ENCODE measurements around the gene ZNF778.

GRCh38 chr16:89210904-89211515 is 6.5 kb upstream of the ZNF778 start:
- TF ChIP-seq, protein P1, sequence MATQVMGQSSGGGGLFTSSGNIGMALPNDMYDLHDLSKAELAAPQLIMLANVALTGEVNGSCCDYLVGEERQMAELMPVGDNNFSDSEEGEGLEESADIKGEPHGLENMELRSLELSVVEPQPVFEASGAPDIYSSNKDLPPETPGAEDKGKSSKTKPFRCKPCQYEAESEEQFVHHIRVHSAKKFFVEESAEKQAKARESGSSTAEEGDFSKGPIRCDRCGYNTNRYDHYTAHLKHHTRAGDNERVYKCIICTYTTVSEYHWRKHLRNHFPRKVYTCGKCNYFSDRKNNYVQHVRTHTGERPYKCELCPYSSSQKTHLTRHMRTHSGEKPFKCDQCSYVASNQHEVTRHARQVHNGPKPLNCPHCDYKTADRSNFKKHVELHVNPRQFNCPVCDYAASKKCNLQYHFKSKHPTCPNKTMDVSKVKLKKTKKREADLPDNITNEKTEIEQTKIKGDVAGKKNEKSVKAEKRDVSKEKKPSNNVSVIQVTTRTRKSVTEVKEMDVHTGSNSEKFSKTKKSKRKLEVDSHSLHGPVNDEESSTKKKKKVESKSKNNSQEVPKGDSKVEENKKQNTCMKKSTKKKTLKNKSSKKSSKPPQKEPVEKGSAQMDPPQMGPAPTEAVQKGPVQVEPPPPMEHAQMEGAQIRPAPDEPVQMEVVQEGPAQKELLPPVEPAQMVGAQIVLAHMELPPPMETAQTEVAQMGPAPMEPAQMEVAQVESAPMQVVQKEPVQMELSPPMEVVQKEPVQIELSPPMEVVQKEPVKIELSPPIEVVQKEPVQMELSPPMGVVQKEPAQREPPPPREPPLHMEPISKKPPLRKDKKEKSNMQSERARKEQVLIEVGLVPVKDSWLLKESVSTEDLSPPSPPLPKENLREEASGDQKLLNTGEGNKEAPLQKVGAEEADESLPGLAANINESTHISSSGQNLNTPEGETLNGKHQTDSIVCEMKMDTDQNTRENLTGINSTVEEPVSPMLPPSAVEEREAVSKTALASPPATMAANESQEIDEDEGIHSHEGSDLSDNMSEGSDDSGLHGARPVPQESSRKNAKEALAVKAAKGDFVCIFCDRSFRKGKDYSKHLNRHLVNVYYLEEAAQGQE (tag by site-specific recombination; IDR thresholded peaks at IDR 0.05), result no peak
- TF ChIP-seq ZNF48 (tag by site-specific recombination; IDR thresholded peaks at IDR 0.05) (no peak), ZBTB49 (tag by site-specific recombination; IDR thresholded peaks at IDR 0.05; ENCODE audit: low read depth) (no peak), SP2 (tag by site-specific recombination; IDR thresholded peaks at IDR 0.05) (no peak), ZNF23 (tag by site-specific recombination; IDR thresholded peaks at IDR 0.05; ENCODE audit: borderline replicate concordance) (no peak), CTCF (tag by site-specific recombination; IDR thresholded peaks at IDR 0.05) (no peak), ZNF266 (tag by site-specific recombination; IDR thresholded peaks at IDR 0.05; ENCODE audit: low read depth) (no peak), ZNF549 (tag by site-specific recombination; IDR thresholded peaks at IDR 0.05) (no peak), ZNF654 (tag by site-specific recombination; IDR thresholded peaks at IDR 0.05; ENCODE audit: low read depth) (no peak), TCF7L2 (IDR thresholded peaks at IDR 0.05; ENCODE audit: borderline replicate concordance, low read depth, low read length) (no peak)
- TF ChIP-seq, protein P2, sequence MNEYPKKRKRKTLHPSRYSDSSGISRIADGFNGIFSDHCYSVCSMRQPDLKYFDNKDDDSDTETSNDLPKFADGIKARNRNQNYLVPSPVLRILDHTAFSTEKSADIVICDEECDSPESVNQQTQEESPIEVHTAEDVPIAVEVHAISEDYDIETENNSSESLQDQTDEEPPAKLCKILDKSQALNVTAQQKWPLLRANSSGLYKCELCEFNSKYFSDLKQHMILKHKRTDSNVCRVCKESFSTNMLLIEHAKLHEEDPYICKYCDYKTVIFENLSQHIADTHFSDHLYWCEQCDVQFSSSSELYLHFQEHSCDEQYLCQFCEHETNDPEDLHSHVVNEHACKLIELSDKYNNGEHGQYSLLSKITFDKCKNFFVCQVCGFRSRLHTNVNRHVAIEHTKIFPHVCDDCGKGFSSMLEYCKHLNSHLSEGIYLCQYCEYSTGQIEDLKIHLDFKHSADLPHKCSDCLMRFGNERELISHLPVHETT (tag by site-specific recombination; IDR thresholded peaks at IDR 0.05), result no peak
